ENCODE data around the gene URB1. TPM values are rescaled to one million over a fixed set of nuclear protein-coding genes. Genes with fewer than 3 reads are reported as not detected.
"Not testable (repeated sequence)": the region's sequence is repeated elsewhere in the genome, so short reads cannot be mapped to it uniquely, and the experiment has no call there.

The URB1 gene
- polyA plus RNA-seq, 4 donors, result 0.67 to 8.5 (median 3.4) TPM

DNA sequence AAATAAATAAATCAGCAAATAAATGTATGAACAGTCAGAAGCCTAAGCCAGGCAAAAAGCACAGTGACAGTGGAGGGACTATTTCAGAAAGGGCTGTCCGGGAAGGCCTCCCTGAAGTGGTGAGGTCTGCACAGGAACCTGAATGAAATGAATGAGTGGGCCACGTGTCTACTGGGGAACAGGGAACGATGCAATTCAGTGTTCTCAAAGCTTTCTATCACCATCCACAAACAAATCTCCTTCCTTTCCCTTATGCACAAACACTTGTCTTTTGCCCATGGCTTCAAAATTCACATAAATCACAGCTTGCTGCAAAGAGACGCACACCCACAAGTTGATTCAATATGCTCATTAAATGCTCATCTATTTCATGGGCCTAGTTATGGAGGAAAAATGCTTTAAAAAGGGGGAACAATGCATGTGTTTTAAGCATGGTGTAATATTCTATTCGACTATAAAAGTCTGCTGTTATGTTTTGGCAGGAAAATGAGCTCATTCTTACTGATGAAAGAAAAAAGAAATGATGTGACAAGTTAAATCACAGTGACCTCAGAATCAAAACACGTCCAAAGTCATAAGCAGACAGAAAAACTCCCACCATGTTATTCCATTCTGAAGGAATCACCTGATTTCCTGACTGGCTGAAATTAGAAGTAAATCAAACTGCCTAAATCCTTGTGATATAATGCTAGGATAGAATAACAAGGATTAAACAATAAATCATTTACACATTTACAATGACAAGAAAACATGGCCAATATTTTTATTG, 21.6 kb downstream of the URB1 start:
- peaks cover 12 to 33% (median 15%) of the 10 kb centered on the region in 3 donors for H3K36me3 ChIP-seq (ENCODE audit: control insufficient read depth in 3 of 3, insufficient read depth in 2 of 3, low read depth in 1 of 3, low read length in 3 of 3)
- H3K27ac ChIP-seq (ENCODE audit: low read depth in 1 of 3, low read length in 2 of 3), result peak overlapping the region in 1 of 3 donors; percentile 3
- no peak overlapping the region for H3K4me3 ChIP-seq (ENCODE audit: low read depth in 1 of 3, low read length in 3 of 3)
- FAIRE-seq, result no peak
- H3K4me1 ChIP-seq (ENCODE audit: control insufficient read depth in 3 of 3, insufficient read depth in 2 of 3, low read depth in 1 of 3, low read length in 2 of 3), result no peaks in the 10 kb centered on the region
- no peaks in the 10 kb centered on the region for H3K9me3 ChIP-seq (ENCODE audit: control insufficient read depth in 2 of 2, insufficient read depth in 1 of 2, low read depth in 1 of 2, low read length in 1 of 2)
- DNase-seq, result no peak
- no peaks in the 10 kb centered on the region for H3K27me3 ChIP-seq (ENCODE audit: control insufficient read depth in 3 of 3, insufficient read depth in 3 of 3, low read length in 3 of 3)
- 83 to 92% (median 88%) methylated on average over 6 of the region's 6 CpGs for WGBS, 3 donors

DNA sequence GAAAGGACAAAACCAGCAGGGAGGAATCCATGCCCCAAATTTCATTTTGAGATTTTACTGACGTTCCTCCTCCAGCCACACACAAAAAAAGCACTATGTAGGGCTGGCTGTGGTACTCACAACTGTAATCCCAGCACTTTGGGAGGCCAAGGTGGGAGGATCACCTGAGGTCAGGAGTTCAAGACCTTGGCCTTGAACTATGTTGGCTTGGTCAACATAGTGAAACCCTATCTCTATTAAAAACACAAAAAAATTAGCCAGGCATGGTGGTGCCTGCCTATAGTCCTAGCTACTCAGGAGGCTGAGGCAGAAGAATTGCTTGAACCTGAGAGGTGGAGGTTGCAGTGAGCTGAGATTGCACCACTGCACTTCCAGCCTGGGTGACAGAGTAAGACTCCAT, 23.9 kb downstream of the URB1 start:
- 81% methylated on average over 1 of the region's 1 CpG for WGBS, 3 donors
- not testable (repeated sequence) for H3K27ac ChIP-seq (ENCODE audit: low read depth in 1 of 3, low read length in 2 of 3); H3K9me3 ChIP-seq (ENCODE audit: control insufficient read depth in 2 of 2, insufficient read depth in 1 of 2, low read depth in 1 of 2, low read length in 1 of 2); H3K4me3 ChIP-seq (ENCODE audit: low read depth in 1 of 3, low read length in 3 of 3); H3K27me3 ChIP-seq (ENCODE audit: control insufficient read depth in 3 of 3, insufficient read depth in 3 of 3, low read length in 3 of 3); H3K4me1 ChIP-seq (ENCODE audit: control insufficient read depth in 3 of 3, insufficient read depth in 2 of 3, low read depth in 1 of 3, low read length in 2 of 3); FAIRE-seq; DNase-seq
- H3K36me3 ChIP-seq (ENCODE audit: control insufficient read depth in 3 of 3, insufficient read depth in 2 of 3, low read depth in 1 of 3, low read length in 3 of 3), result peaks cover 18 to 46% (median 21%) of the 10 kb centered on the region in 3 donors

DNA sequence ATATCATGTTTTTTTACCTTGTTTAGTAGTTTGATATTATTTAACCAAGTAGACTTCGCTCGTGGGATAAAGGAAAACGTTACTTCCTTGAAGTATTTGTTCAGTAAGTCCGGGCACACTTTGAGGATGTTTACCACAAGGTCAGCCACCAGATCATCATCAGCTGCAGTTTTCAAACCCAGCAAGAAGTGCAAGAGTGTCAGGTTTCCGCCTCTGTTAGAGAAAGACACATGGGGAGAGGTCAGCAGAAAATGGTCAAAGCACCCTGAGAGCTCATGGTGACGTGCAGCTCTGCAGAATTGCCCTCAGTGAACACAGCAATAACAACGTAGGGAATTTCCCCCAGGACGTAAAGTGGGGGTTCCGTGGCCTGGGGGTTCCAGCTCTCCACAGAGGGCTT, 24.4 kb downstream of the URB1 start:
- Histone ChIP-seq H3K4me3 (ENCODE audit: low read depth in 1 of 3, low read length in 3 of 3) (no peak overlapping the region), H3K4me1 (ENCODE audit: control insufficient read depth in 3 of 3, insufficient read depth in 2 of 3, low read depth in 1 of 3, low read length in 2 of 3) (no peaks in the 10 kb centered on the region), H3K27me3 (ENCODE audit: control insufficient read depth in 3 of 3, insufficient read depth in 3 of 3, low read length in 3 of 3) (no peaks in the 10 kb centered on the region), H3K27ac (ENCODE audit: low read depth in 1 of 3, low read length in 2 of 3) (no peak overlapping the region), H3K36me3 (ENCODE audit: control insufficient read depth in 3 of 3, insufficient read depth in 2 of 3, low read depth in 1 of 3, low read length in 3 of 3) (peaks cover 16 to 52% (median 19%) of the 10 kb centered on the region in 3 donors), H3K9me3 (ENCODE audit: control insufficient read depth in 2 of 2, insufficient read depth in 1 of 2, low read depth in 1 of 2, low read length in 1 of 2) (no peaks in the 10 kb centered on the region)
- FAIRE-seq (no peak), DNase-seq (no peak)
- WGBS, 3 donors, result 80 to 87% (median 86%) methylated on average over 9 of the region's 9 CpGs

DNA sequence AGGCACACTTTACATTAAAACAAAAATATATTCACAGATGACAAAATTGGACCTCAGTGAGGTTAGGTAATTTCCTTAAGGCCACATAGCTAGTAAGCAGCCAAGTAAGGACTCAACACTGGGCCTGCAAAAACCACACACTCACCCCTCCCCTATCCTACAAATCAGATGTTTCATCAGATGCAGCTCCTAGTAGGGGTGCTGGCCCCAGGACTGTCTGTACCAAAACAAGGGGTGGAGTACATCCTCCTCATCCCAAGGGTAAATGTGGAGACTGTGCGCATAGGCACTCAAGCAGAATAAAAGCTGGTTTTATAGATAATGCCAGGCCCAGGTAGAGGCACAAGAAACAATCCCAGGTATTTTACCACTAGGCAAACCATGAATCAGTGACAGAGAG, 25.7 kb downstream of the URB1 start:
- Histone ChIP-seq H3K4me1 (ENCODE audit: control insufficient read depth in 3 of 3, insufficient read depth in 2 of 3, low read depth in 1 of 3, low read length in 2 of 3) (no peaks in the 10 kb centered on the region), H3K27me3 (ENCODE audit: control insufficient read depth in 3 of 3, insufficient read depth in 3 of 3, low read length in 3 of 3) (no peaks in the 10 kb centered on the region), H3K4me3 (ENCODE audit: low read depth in 1 of 3, low read length in 3 of 3) (no peak overlapping the region), H3K36me3 (ENCODE audit: control insufficient read depth in 3 of 3, insufficient read depth in 2 of 3, low read depth in 1 of 3, low read length in 3 of 3) (peaks cover 13 to 61% (median 21%) of the 10 kb centered on the region in 3 donors), H3K9me3 (ENCODE audit: control insufficient read depth in 2 of 2, insufficient read depth in 1 of 2, low read depth in 1 of 2, low read length in 1 of 2) (no peaks in the 10 kb centered on the region), H3K27ac (ENCODE audit: low read depth in 1 of 3, low read length in 2 of 3) (no peak overlapping the region)
- DNase-seq (no peak), FAIRE-seq (no peak)
- 97 to 100% (median 100%) methylated on average over 1 of the region's 1 CpG for WGBS, 3 donors

DNA sequence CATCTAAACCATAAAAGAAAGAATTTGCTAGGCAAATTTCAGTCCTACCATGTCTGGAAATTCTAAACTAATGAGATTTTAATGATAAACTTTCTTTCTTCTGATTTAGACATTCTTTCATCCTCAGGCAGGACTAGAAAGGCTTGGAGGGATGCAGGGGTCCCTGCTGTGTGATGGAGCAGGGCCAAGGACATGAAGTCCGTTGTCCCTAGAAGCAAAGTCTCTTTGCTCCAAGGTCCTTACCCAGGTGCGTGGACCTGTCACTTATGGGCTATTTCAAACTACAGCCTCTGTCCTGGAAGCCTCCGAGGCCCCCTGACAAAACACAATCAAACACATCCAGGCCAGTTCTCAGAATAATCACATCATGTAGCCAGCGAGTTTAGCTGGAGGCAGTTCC, 26.6 kb downstream of the URB1 start:
- FAIRE-seq (no peak), DNase-seq (no peak)
- peaks cover 13 to 70% (median 23%) of the 10 kb centered on the region in 3 donors for H3K36me3 ChIP-seq (ENCODE audit: control insufficient read depth in 3 of 3, insufficient read depth in 2 of 3, low read depth in 1 of 3, low read length in 3 of 3)
- no peak overlapping the region for H3K4me3 ChIP-seq (ENCODE audit: low read depth in 1 of 3, low read length in 3 of 3)
- H3K4me1 ChIP-seq (ENCODE audit: control insufficient read depth in 3 of 3, insufficient read depth in 2 of 3, low read depth in 1 of 3, low read length in 2 of 3), result no peaks in the 10 kb centered on the region
- H3K9me3 ChIP-seq (ENCODE audit: control insufficient read depth in 2 of 2, insufficient read depth in 1 of 2, low read depth in 1 of 2, low read length in 1 of 2), result no peaks in the 10 kb centered on the region
- 91 to 97% (median 92%) methylated on average over 4 of the region's 4 CpGs for WGBS, 3 donors
- no peak overlapping the region for H3K27ac ChIP-seq (ENCODE audit: low read depth in 1 of 3, low read length in 2 of 3)
- H3K27me3 ChIP-seq (ENCODE audit: control insufficient read depth in 3 of 3, insufficient read depth in 3 of 3, low read length in 3 of 3), result no peaks in the 10 kb centered on the region

DNA sequence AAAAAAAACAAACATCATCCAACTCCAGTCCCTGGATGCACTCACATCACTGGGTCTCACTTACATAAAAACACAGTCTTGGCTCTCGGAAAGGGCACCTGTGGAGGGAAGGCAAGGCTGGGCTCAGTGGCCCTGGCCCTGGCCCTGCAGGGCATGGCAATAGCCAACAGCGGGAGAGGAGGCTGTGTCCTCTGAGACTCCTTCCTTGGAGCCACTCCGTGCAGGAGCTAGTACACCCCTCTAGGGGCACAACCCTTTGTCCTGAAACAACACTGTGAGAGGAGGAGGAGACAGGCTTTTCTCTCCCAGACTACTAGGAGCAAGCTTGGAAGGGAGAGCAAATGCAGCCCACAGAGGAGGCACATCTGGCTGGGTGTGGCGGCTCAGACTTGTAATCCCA, 28.0 kb downstream of the URB1 start:
- FAIRE-seq, result no peak
- H3K36me3 ChIP-seq (ENCODE audit: control insufficient read depth in 3 of 3, insufficient read depth in 2 of 3, low read depth in 1 of 3, low read length in 3 of 3), result peaks cover 17 to 73% (median 25%) of the 10 kb centered on the region in 3 donors
- no peak overlapping the region for H3K4me3 ChIP-seq (ENCODE audit: low read depth in 1 of 3, low read length in 3 of 3)
- H3K4me1 ChIP-seq (ENCODE audit: control insufficient read depth in 3 of 3, insufficient read depth in 2 of 3, low read depth in 1 of 3, low read length in 2 of 3), result no peaks in the 10 kb centered on the region
- no peaks in the 10 kb centered on the region for H3K27me3 ChIP-seq (ENCODE audit: control insufficient read depth in 3 of 3, insufficient read depth in 3 of 3, low read length in 3 of 3)
- DNase-seq, result no peak
- H3K27ac ChIP-seq (ENCODE audit: low read depth in 1 of 3, low read length in 2 of 3), result no peak overlapping the region
- 71 to 73% (median 72%) methylated on average over 4 of the region's 4 CpGs for WGBS, 3 donors
- no peaks in the 10 kb centered on the region for H3K9me3 ChIP-seq (ENCODE audit: control insufficient read depth in 2 of 2, insufficient read depth in 1 of 2, low read depth in 1 of 2, low read length in 1 of 2)

DNA sequence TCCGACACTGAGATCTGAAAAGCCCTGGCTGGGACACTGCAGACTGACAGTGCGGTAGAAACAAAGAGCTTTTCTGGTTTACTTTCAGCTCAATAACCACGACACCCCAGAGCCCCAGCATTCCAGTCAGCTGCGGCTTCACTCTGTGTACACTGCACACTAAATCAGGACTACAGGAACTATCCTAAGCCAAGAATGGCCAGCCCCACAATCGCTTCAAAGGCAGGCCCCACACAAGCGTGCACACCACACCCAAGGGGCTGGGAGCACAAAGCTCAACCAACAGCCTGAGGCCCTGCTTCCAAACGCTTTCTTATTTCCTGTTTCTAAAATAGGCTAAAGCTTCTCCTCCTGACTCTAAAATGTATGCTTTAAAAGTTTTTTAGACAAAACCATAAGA, 28.4 kb downstream of the URB1 start:
- Histone ChIP-seq H3K4me3 (ENCODE audit: low read depth in 1 of 3, low read length in 3 of 3) (no peak overlapping the region), H3K36me3 (ENCODE audit: control insufficient read depth in 3 of 3, insufficient read depth in 2 of 3, low read depth in 1 of 3, low read length in 3 of 3) (peaks cover 21 to 75% (median 27%) of the 10 kb centered on the region in 3 donors), H3K27ac (ENCODE audit: low read depth in 1 of 3, low read length in 2 of 3) (peak overlapping the region in 2 of 3 donors; percentile 14 to 28), H3K4me1 (ENCODE audit: control insufficient read depth in 3 of 3, insufficient read depth in 2 of 3, low read depth in 1 of 3, low read length in 2 of 3) (no peaks in the 10 kb centered on the region), H3K27me3 (ENCODE audit: control insufficient read depth in 3 of 3, insufficient read depth in 3 of 3, low read length in 3 of 3) (no peaks in the 10 kb centered on the region), H3K9me3 (ENCODE audit: control insufficient read depth in 2 of 2, insufficient read depth in 1 of 2, low read depth in 1 of 2, low read length in 1 of 2) (no peaks in the 10 kb centered on the region)
- WGBS, 3 donors, result 52 to 58% (median 55%) methylated on average over 7 of the region's 7 CpGs
- FAIRE-seq, result no peak
- peak; percentile 9 to 26 for DNase-seq

DNA sequence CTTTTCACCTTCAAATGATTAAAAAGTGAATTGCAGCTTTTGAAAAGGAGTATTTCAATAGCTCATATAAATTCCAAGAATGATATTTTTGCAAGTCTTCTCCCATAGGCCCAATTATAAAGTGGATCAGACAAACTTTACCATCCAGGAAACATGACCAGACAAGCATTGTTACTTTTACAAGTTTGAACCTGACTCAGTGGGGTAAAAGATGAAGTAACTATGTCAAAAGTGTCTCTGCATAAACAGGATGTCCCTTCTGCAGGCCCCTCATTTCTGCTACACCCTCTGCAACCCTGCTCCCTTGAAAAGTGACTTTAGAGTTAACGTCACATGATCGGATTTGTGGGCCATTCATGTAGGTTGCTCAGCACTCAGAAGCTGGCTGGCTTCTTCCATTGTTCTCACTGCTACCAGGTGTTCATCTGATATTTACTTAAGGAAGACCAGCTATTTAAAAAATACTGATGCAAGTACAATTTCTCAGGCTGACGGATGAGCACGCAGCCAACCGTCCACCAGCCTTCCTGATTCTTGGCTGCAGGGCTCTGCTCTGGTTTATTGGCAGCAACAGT, 32.3 kb downstream of the URB1 start:
- no peak overlapping the region for H3K27ac ChIP-seq (ENCODE audit: low read depth in 1 of 3, low read length in 2 of 3)
- DNase-seq (no peak), FAIRE-seq (no peak)
- no peaks in the 10 kb centered on the region for H3K9me3 ChIP-seq (ENCODE audit: control insufficient read depth in 2 of 2, insufficient read depth in 1 of 2, low read depth in 1 of 2, low read length in 1 of 2)
- peaks cover 19 to 81% (median 23%) of the 10 kb centered on the region in 3 donors for H3K36me3 ChIP-seq (ENCODE audit: control insufficient read depth in 3 of 3, insufficient read depth in 2 of 3, low read depth in 1 of 3, low read length in 3 of 3)
- H3K4me3 ChIP-seq (ENCODE audit: low read depth in 1 of 3, low read length in 3 of 3), result no peak overlapping the region
- H3K27me3 ChIP-seq (ENCODE audit: control insufficient read depth in 3 of 3, insufficient read depth in 3 of 3, low read length in 3 of 3), result no peaks in the 10 kb centered on the region
- 86 to 93% (median 89%) methylated on average over 5 of the region's 5 CpGs for WGBS, 3 donors
- H3K4me1 ChIP-seq (ENCODE audit: control insufficient read depth in 3 of 3, insufficient read depth in 2 of 3, low read depth in 1 of 3, low read length in 2 of 3), result no peaks in the 10 kb centered on the region
